Measurements from ENCODE around the gene TOPORS. TPM values are rescaled to one million over a fixed set of nuclear protein-coding genes. Genes with fewer than 3 reads are reported as not detected.
"Not testable (repeated sequence)": the region's sequence is repeated elsewhere in the genome, so short reads cannot be mapped to it uniquely, and the experiment has no call there.

The TOPORS gene
- total RNA-seq, 1 donor from 2014 or later: 13.9 TPM

- Mint-ChIP-seq H3K9me3 (ENCODE audit: unreplicated experiment) (peaks cover 4% of the 10 kb centered on the region), H3K27me3 (ENCODE audit: unreplicated experiment) (peaks cover 2% of the 10 kb centered on the region), H3K27ac (ENCODE audit: unreplicated experiment) (no peak overlapping the region)
Measured at GRCh38 chr9:32525709-32526030, 26.7 kb downstream of the TOPORS start.

GRCh38 chr9:32524892-32525708 is 27.3 kb downstream of the TOPORS start:
- Mint-ChIP-seq H3K27me3 (ENCODE audit: unreplicated experiment) (peaks cover 2% of the 10 kb centered on the region), H3K4me1 (ENCODE audit: low read depth, unreplicated experiment) (peaks cover 11% of the 10 kb centered on the region), H3K4me3 (ENCODE audit: unreplicated experiment) (peak overlapping the region; percentile 94), H3K9me3 (ENCODE audit: unreplicated experiment) (peaks cover 4% of the 10 kb centered on the region), H3K27ac (ENCODE audit: unreplicated experiment) (peak overlapping the region; percentile 28), H3K36me3 (ENCODE audit: unreplicated experiment) (peaks cover 6% of the 10 kb centered on the region)
- no peak for DNase-seq
- no peak for TF ChIP-seq CTCF (IDR thresholded peaks at IDR 0.05; ENCODE audit: partially characterized antibody, unreplicated experiment)

More at GRCh38 chr9:32525709-32526030, 26.7 kb downstream of the TOPORS start:
- peaks cover 11% of the 10 kb centered on the region for H3K4me1 Mint-ChIP-seq (ENCODE audit: low read depth, unreplicated experiment)
- no peak for DNase-seq
- H3K36me3 Mint-ChIP-seq (ENCODE audit: unreplicated experiment): peaks cover 6% of the 10 kb centered on the region
- TF ChIP-seq CTCF (IDR thresholded peaks at IDR 0.05; ENCODE audit: partially characterized antibody, unreplicated experiment): no peak
- H3K4me3 Mint-ChIP-seq (ENCODE audit: unreplicated experiment): peak overlapping the region; percentile 94

- H3K36me3 Mint-ChIP-seq (ENCODE audit: unreplicated experiment); H3K27me3 Mint-ChIP-seq (ENCODE audit: unreplicated experiment); DNase-seq; H3K9me3 Mint-ChIP-seq (ENCODE audit: unreplicated experiment); H3K4me3 Mint-ChIP-seq (ENCODE audit: unreplicated experiment); H3K27ac Mint-ChIP-seq (ENCODE audit: unreplicated experiment): not testable (repeated sequence)
- H3K4me1 Mint-ChIP-seq (ENCODE audit: low read depth, unreplicated experiment): peaks cover 11% of the 10 kb centered on the region
Measured at GRCh38 chr9:32524558-32524891, 27.9 kb downstream of the TOPORS start.

GRCh38 chr9:32523910-32524309 is 28.5 kb downstream of the TOPORS start:
- Mint-ChIP-seq H3K27ac (ENCODE audit: unreplicated experiment) (no peak overlapping the region), H3K9me3 (ENCODE audit: unreplicated experiment) (peaks cover 4% of the 10 kb centered on the region), H3K4me1 (ENCODE audit: low read depth, unreplicated experiment) (peaks cover 11% of the 10 kb centered on the region), H3K4me3 (ENCODE audit: unreplicated experiment) (no peak overlapping the region), H3K27me3 (ENCODE audit: unreplicated experiment) (peaks cover 2% of the 10 kb centered on the region), H3K36me3 (ENCODE audit: unreplicated experiment) (peaks cover 6% of the 10 kb centered on the region)
- no peak for DNase-seq
- TF ChIP-seq CTCF (IDR thresholded peaks at IDR 0.05; ENCODE audit: partially characterized antibody, unreplicated experiment): no peak

GRCh38 chr9:32518276-32518675 is 34.1 kb downstream of the TOPORS start:
- DNase-seq: no peak
- H3K4me3 Mint-ChIP-seq (ENCODE audit: unreplicated experiment): no peak overlapping the region
- peaks cover 8% of the 10 kb centered on the region for H3K36me3 Mint-ChIP-seq (ENCODE audit: unreplicated experiment)
- peaks cover 3% of the 10 kb centered on the region for H3K9me3 Mint-ChIP-seq (ENCODE audit: unreplicated experiment)
- TF ChIP-seq CTCF (IDR thresholded peaks at IDR 0.05; ENCODE audit: partially characterized antibody, unreplicated experiment): no peak
- H3K27me3 Mint-ChIP-seq (ENCODE audit: unreplicated experiment): peaks cover 4% of the 10 kb centered on the region
- H3K27ac Mint-ChIP-seq (ENCODE audit: unreplicated experiment): no peak overlapping the region
- H3K4me1 Mint-ChIP-seq (ENCODE audit: low read depth, unreplicated experiment): no peaks in the 10 kb centered on the region
